CD14-positive monocyte (primary cell): ENCODE measurements around the gene EPB41L4A. TPM values are rescaled to one million over a fixed set of nuclear protein-coding genes. Genes with fewer than 3 reads are reported as not detected.

Experiments
- DNase-seq, 3 donors: peaks; one replicate each; pipeline ENCODE4 v3.0.0-alpha.2; 2011 to 2022
- H2AFZ ChIP-seq: 2 replicates; pipeline ENCODE4 v1.6.0; 2012; ENCODE audit warnings: mild to moderate bottlenecking, low read depth, low read length, inconsistent platforms; ENCODE audit not compliant: insufficient read depth, poor library complexity, severe bottlenecking
- H3K27ac ChIP-seq, 2 donors: 1 replicate in 1 of 2; 2 replicates in 1 of 2; pipeline ENCODE4 v1.5.1; 2012 to 2013; ENCODE audit warnings: low read length in 2 of 2, control low read depth in 1 of 2, inconsistent platforms in 1 of 2, low read depth in 1 of 2, mild to moderate bottlenecking in 1 of 2
- H3K27me3 ChIP-seq, 2 donors: one replicate each; pipeline versions ENCODE4 v1.6.0 to v1.6.1; 2011 to 2013; ENCODE audit warnings: low read length in 2 of 2; ENCODE audit not compliant: control insufficient read depth in 2 of 2, insufficient read depth in 2 of 2
- H3K36me3 ChIP-seq, 2 donors: replicated peaks in 1 of 2; 1 replicate in 1 of 2; 2 replicates in 1 of 2; pipeline versions ENCODE4 v1.5.1 to v1.6.1; 2012 to 2013; ENCODE audit warnings: low read length in 2 of 2, control low read depth in 1 of 2, inconsistent platforms in 1 of 2, mild to moderate bottlenecking in 1 of 2; ENCODE audit not compliant: insufficient read depth in 2 of 2, control insufficient read depth in 1 of 2
- H3K4me1 ChIP-seq, 2 donors: 1 replicate in 1 of 2; 2 replicates in 1 of 2; pipeline versions ENCODE4 v1.5.1 to v1.6.1; 2012 to 2013; ENCODE audit warnings: low read length in 2 of 2, control low read depth in 1 of 2, inconsistent platforms in 1 of 2, mild to moderate bottlenecking in 1 of 2, moderate library complexity in 1 of 2; ENCODE audit not compliant: insufficient read depth in 2 of 2, control insufficient read depth in 1 of 2
- H3K4me2 ChIP-seq: replicated peaks from 2 replicates; pipeline ENCODE3; 2012; ENCODE audit warnings: low read length, moderate library complexity, mild to moderate bottlenecking; ENCODE audit not compliant: poor library complexity, severe bottlenecking; ENCODE audit errors: extremely low read depth
- H3K4me3 ChIP-seq, 3 experiments: fragments of 200-600 bp in 1 of 3; sonication (generic) in 1 of 3; replicated peaks in 1 of 3; 1 replicate in 2 of 3; 2 replicates in 1 of 3; pipeline ENCODE4 v1.5.1; 2011 to 2013; ENCODE audit warnings: low read length in 3 of 3, mild to moderate bottlenecking in 3 of 3, control low read depth in 2 of 3, low read depth in 2 of 3, inconsistent platforms in 1 of 3, moderate library complexity in 1 of 3
- H3K79me2 ChIP-seq: 2 replicates; pipeline ENCODE4 v1.6.0; 2012; ENCODE audit warnings: mild to moderate bottlenecking, control low read depth, inconsistent platforms, low read length, moderate library complexity; ENCODE audit not compliant: insufficient read depth
- H3K9ac ChIP-seq: 2 replicates; pipeline ENCODE4 v1.6.0; 2017; ENCODE audit warnings: low read length, mild to moderate bottlenecking; ENCODE audit not compliant: insufficient read depth, poor library complexity, severe bottlenecking
- H3K9me3 ChIP-seq, 2 donors: replicated peaks in 1 of 2; 1 replicate in 1 of 2; 2 replicates in 1 of 2; pipeline versions ENCODE4 v1.5.1 to v1.6.1; 2012 to 2013; ENCODE audit warnings: low read length in 2 of 2, control low read depth in 1 of 2; ENCODE audit not compliant: control insufficient read depth in 1 of 2, insufficient read depth in 1 of 2
- H4K20me1 ChIP-seq: 2 replicates; pipeline ENCODE4 v1.6.0; 2012; ENCODE audit warnings: mild to moderate bottlenecking, low read length, control low read depth, moderate library complexity; ENCODE audit not compliant: insufficient read depth
- H3K27ac Mint-ChIP-seq, 7 donors: one replicate each; pipeline ENCODE4 v1.8.0; 2020; ENCODE audit warnings: mild to moderate bottlenecking in 7 of 7, mixed read lengths in 7 of 7, moderate library complexity in 6 of 7, inconsistent platforms in 2 of 7
- H3K27me3 Mint-ChIP-seq, 3 donors: one replicate each; pipeline ENCODE4 v1.8.0; 2021 to 2022; ENCODE audit warnings: low read depth in 3 of 3, mild to moderate bottlenecking in 3 of 3, mixed read lengths in 3 of 3, moderate library complexity in 3 of 3, inconsistent platforms in 1 of 3
- H3K36me3 Mint-ChIP-seq, 2 donors: one replicate each; pipeline ENCODE4 v1.8.0; 2020; ENCODE audit warnings: mixed read lengths in 2 of 2, inconsistent platforms in 1 of 2, mild to moderate bottlenecking in 1 of 2
- H3K4me1 Mint-ChIP-seq: one replicate; pipeline ENCODE4 v1.8.0; 2020; ENCODE audit warnings: mild to moderate bottlenecking, mixed read lengths
- H3K4me3 Mint-ChIP-seq, 2 donors: one replicate each; pipeline ENCODE4 v1.8.0; 2020; ENCODE audit warnings: mild to moderate bottlenecking in 2 of 2, mixed read lengths in 2 of 2, moderate library complexity in 1 of 2
- H3K9me3 Mint-ChIP-seq, 7 donors: one replicate each; pipeline ENCODE4 v1.8.0; 2020 to 2022; ENCODE audit warnings: mixed read lengths in 7 of 7, mild to moderate bottlenecking in 6 of 7, moderate library complexity in 6 of 7, inconsistent platforms in 2 of 7
- WGBS: methylation state at CpG from one replicate; pipeline ENCODE4 v1.1.5; 2013; ENCODE audit warnings: missing lambda C conversion rate; ENCODE audit not compliant: insufficient coverage; 5-methylcytosine and 5-hydroxymethylcytosine counted together
- intact Hi-C, 2 donors: fragments of 100-400 bp; cut with micrococcal nuclease; formaldehyde crosslinking; loops; one replicate each; pipeline versions ENCODE4 v1.15.0 to v1.15.1; 2023
- polyA plus RNA-seq, 3 donors: library from polyadenylated mRNA; depleted of rRNA in 1 of 3; unstranded in 2 of 3; stranded (reverse) in 1 of 3; fragments of 300-500 nt in 2 of 3; fragments of >200 nt in 1 of 3; fragmentation: Illumina TruSeq in 2 of 3; gene quantifications; 1 replicate in 2 of 3; 2 replicates in 1 of 3; pipeline ENCODE4 v1.2.3, GENCODE V29; 2012 to 2021
- TF ChIP-seq, protein P1 (sequence below): fragments of 200-600 bp; IDR thresholded peaks from one replicate; pipeline ENCODE4 v1.8.0; 2022; ENCODE audit warnings: antibody characterized with exemption, mild to moderate bottlenecking

The EPB41L4A gene
- polyA plus RNA-seq, 3 donors = 0.01 to 0.05 TPM; not detected in 1

DNA sequence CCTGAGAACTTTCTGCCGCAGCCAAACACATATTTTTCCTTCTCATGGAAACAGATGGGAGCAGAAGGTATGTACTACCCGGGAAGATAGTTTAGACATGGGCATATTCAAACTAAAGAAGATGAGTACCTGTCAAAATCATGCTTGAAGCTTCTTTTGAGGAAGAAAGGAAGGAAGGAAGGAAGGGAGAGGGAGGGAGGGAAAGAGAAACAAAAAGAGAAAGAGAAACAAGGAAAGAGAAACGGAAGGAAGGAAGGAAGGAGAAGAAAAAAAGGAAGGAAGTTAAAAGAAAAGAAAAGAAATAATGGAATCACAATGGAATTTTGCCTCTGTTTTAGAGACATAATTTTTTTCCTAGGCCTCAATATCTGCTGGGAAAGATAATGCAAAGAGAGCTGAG lies 34.6 kb downstream of the EPB41L4A start:
- WGBS = no CpG with 5 or more reads among the region's 3 CpGs
- Mint-ChIP-seq H3K27me3 (peaks cover 3 to 5% (median 3%) of the 10 kb centered on the region in 3 donors), H3K36me3 (no peaks in the 10 kb centered on the region), H3K9me3 (peaks cover 0 to 3% (median 0%) of the 10 kb centered on the region in 7 donors), H3K27ac (no peak overlapping the region), H3K4me1 (no peaks in the 10 kb centered on the region), H3K4me3 (no peak overlapping the region)
- Histone ChIP-seq H2AFZ (no peak overlapping the region), H3K9ac (no peak overlapping the region), H3K9me3 (no peaks in the 10 kb centered on the region), H3K4me3 (no peak overlapping the region), H3K79me2 (no peaks in the 10 kb centered on the region), H3K27ac (no peak overlapping the region), H4K20me1 (no peaks in the 10 kb centered on the region), H3K4me2 (no peak overlapping the region), H3K36me3 (no peaks in the 10 kb centered on the region), H3K27me3 (no peaks in the 10 kb centered on the region), H3K4me1 (no peaks in the 10 kb centered on the region)
- TF ChIP-seq, protein P1, sequence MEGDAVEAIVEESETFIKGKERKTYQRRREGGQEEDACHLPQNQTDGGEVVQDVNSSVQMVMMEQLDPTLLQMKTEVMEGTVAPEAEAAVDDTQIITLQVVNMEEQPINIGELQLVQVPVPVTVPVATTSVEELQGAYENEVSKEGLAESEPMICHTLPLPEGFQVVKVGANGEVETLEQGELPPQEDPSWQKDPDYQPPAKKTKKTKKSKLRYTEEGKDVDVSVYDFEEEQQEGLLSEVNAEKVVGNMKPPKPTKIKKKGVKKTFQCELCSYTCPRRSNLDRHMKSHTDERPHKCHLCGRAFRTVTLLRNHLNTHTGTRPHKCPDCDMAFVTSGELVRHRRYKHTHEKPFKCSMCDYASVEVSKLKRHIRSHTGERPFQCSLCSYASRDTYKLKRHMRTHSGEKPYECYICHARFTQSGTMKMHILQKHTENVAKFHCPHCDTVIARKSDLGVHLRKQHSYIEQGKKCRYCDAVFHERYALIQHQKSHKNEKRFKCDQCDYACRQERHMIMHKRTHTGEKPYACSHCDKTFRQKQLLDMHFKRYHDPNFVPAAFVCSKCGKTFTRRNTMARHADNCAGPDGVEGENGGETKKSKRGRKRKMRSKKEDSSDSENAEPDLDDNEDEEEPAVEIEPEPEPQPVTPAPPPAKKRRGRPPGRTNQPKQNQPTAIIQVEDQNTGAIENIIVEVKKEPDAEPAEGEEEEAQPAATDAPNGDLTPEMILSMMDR = no peak
- intact Hi-C loops = no loop called here
- no peak for DNase-seq

DNA sequence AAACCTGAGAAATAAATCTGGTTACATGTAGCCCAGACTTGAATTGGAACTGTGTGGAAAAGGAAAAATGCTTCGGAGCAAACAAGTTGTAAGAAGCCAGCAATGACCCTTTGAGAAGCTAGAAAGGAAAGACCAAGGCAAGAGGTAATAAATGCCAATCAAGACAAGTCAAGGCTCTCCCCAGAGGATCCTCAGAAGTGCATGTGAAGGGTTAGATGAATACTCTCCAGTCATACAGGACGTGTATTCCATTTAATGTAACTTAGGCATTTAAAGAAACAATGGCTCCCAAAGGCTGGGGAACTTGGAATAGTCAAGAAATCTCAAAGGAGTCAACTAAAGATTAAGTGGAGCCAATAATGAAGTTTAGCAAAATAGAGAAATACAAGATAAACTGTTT lies 36.2 kb downstream of the EPB41L4A start:
- Histone ChIP-seq H3K9ac (no peak overlapping the region), H3K4me1 (no peaks in the 10 kb centered on the region), H3K36me3 (no peaks in the 10 kb centered on the region), H4K20me1 (no peaks in the 10 kb centered on the region), H2AFZ (no peak overlapping the region), H3K27me3 (no peaks in the 10 kb centered on the region), H3K79me2 (no peaks in the 10 kb centered on the region), H3K4me2 (no peak overlapping the region), H3K9me3 (no peaks in the 10 kb centered on the region), H3K4me3 (no peak overlapping the region), H3K27ac (no peak overlapping the region)
- H3K27ac Mint-ChIP-seq = no peak overlapping the region
- no peak overlapping the region for H3K4me3 Mint-ChIP-seq
- TF ChIP-seq, protein P1 = no peak
- H3K36me3 Mint-ChIP-seq = no peaks in the 10 kb centered on the region
- no peaks in the 10 kb centered on the region for H3K4me1 Mint-ChIP-seq
- WGBS = 86% methylated on average over 1 of the region's 2 CpGs
- peaks cover 0 to 3% (median 0%) of the 10 kb centered on the region in 7 donors for H3K9me3 Mint-ChIP-seq
- peaks cover 3 to 5% (median 3%) of the 10 kb centered on the region in 3 donors for H3K27me3 Mint-ChIP-seq
- intact Hi-C loops = no loop called here
- DNase-seq = no peak
